Activated CD8-positive, alpha-beta memory T cell treated with anti-CD3 and anti-CD28 coated beads, Interleukin-2, amount 10 ng/mL, durations not matched to agents 7 days and 5 days (primary cell): Measurements from ENCODE around the gene ADSS1. TPM values are rescaled to one million over a fixed set of nuclear protein-coding genes. Genes with fewer than 3 reads are reported as not detected.

Experiments
- ATAC-seq: fragments of 150-1000 bp; cut with Tn5 transposase; one replicate; pipeline ENCODE4 v1.10.0; 2021; ENCODE audit warnings: moderate library complexity
- CTCF ChIA-PET: fragments of 350-600 bp; sonication (Branson Sonifier 250); formaldehyde crosslinking; loops from one replicate; lab custom pipeline; 2021; ENCODE audit warnings: antibody characterized with exemption; lab: Charles Lee
- DNase-seq: peaks from one replicate; pipeline ENCODE4 v3.0.0-alpha.2; 2020
- H3K27ac Mint-ChIP-seq: one replicate; pipeline ENCODE4 v1.8.0; 2021; ENCODE audit warnings: mild to moderate bottlenecking, mixed read lengths
- H3K27me3 Mint-ChIP-seq: one replicate; pipeline ENCODE4 v1.8.0; 2021; ENCODE audit warnings: mixed read lengths
- H3K36me3 Mint-ChIP-seq: one replicate; pipeline ENCODE4 v1.8.0; 2021; ENCODE audit warnings: mild to moderate bottlenecking, mixed read lengths
- H3K4me1 Mint-ChIP-seq: one replicate; pipeline ENCODE4 v1.8.0; 2021; ENCODE audit warnings: mixed read lengths
- H3K4me3 Mint-ChIP-seq: one replicate; pipeline ENCODE4 v1.8.0; 2021; ENCODE audit warnings: mild to moderate bottlenecking, moderate library complexity, mixed read lengths
- H3K9me3 Mint-ChIP-seq: one replicate; pipeline ENCODE4 v1.8.0; 2022; ENCODE audit warnings: low read depth, mixed read lengths
- total RNA-seq, 2 experiments: library from RNA; stranded (reverse); gene quantifications; one replicate each; pipeline ENCODE4 v1.2.3, GENCODE V29; 2021

The ADSS1 gene
- total RNA-seq, 2 experiments from 2014 or later, result 2.5 to 3.5 TPM

GRCh38 chr14:104771918-104772706 lies 48.1 kb downstream of the ADSS1 start:
- Mint-ChIP-seq H3K27me3 (no peaks in the 10 kb centered on the region), H3K27ac (no peak overlapping the region), H3K4me3 (no peak overlapping the region), H3K9me3 (no peaks in the 10 kb centered on the region), H3K4me1 (peaks cover 5% of the 10 kb centered on the region), H3K36me3 (peaks cover 46% of the 10 kb centered on the region)
- ATAC-seq, result no peak
- CTCF ChIA-PET, result interaction anchor here (6.3 kb wide), 1 partner anchor 55 kb away, joined by 124 read pairs; no protein-coding TSS in a partner anchor
- DNase-seq, result no peak

- Mint-ChIP-seq H3K27ac (no peak overlapping the region), H3K9me3 (no peaks in the 10 kb centered on the region), H3K27me3 (no peaks in the 10 kb centered on the region), H3K4me3 (no peak overlapping the region), H3K4me1 (peaks cover 5% of the 10 kb centered on the region), H3K36me3 (peaks cover 49% of the 10 kb centered on the region)
- no peak for DNase-seq
- CTCF ChIA-PET, result no interaction called here
- ATAC-seq, result no peak
Measured at GRCh38 chr14:104772707-104773504, 48.9 kb downstream of the ADSS1 start.

- no peak for ATAC-seq
- H3K36me3 Mint-ChIP-seq, result peaks cover 49% of the 10 kb centered on the region
- CTCF ChIA-PET, result no interaction called here
Measured at GRCh38 chr14:104773505-104774452, 49.8 kb downstream of the ADSS1 start.

GRCh38 chr14:104774453-104775072 lies 50.5 kb downstream of the ADSS1 start:
- H3K4me3 Mint-ChIP-seq, result no peak overlapping the region
- H3K36me3 Mint-ChIP-seq, result peaks cover 49% of the 10 kb centered on the region
- H3K9me3 Mint-ChIP-seq, result no peaks in the 10 kb centered on the region
- DNase-seq (no peak), ATAC-seq (no peak)
- H3K27ac Mint-ChIP-seq, result no peak overlapping the region
- H3K27me3 Mint-ChIP-seq, result no peaks in the 10 kb centered on the region
- H3K4me1 Mint-ChIP-seq, result no peaks in the 10 kb centered on the region
- CTCF ChIA-PET, result interaction anchor here (0.7 kb wide), 1 partner anchor 52 kb away, joined by 4 read pairs; no protein-coding TSS in a partner anchor

More at GRCh38 chr14:104773505-104774452, 49.8 kb downstream of the ADSS1 start:
- no peak overlapping the region for H3K27ac Mint-ChIP-seq
- peaks cover 1% of the 10 kb centered on the region for H3K4me1 Mint-ChIP-seq
- no peaks in the 10 kb centered on the region for H3K27me3 Mint-ChIP-seq
- no peaks in the 10 kb centered on the region for H3K9me3 Mint-ChIP-seq
- no peak for DNase-seq
- no peak overlapping the region for H3K4me3 Mint-ChIP-seq

GRCh38 chr14:104775073-104775489 lies 51.1 kb downstream of the ADSS1 start:
- no peak for ATAC-seq
- CTCF ChIA-PET, result interaction anchor here (0.7 to 1.1 kb wide), 2 partner anchors 51 kb away, joined by 4 to 5 read pairs; no protein-coding TSS in a partner anchor
- Mint-ChIP-seq H3K36me3 (peaks cover 46% of the 10 kb centered on the region), H3K4me1 (no peaks in the 10 kb centered on the region), H3K9me3 (no peaks in the 10 kb centered on the region), H3K4me3 (no peak overlapping the region), H3K27ac (no peak overlapping the region), H3K27me3 (no peaks in the 10 kb centered on the region)
- DNase-seq, result no peak

DNA sequence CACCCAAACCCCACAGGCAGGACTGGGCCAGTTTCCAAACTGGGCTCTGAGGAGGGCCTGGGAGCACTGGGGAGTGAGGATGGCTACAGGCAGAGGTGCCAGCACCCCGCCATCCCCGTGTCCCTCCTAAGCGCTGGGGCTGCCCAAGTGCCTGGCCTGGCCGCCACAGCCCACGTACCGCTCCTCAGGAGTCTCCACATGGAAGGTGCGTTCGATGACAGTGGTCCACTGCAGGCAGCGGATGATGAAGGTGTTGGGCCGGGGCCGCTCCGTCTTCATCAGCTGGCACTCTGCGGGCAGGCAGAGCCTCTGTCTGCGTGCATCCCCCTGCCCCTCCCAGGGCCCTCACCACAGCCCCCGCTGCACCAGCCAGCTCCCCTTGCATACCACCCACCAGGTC lies 52.5 kb downstream of the ADSS1 start:
- DNase-seq (no peak), ATAC-seq (no peak)
- peaks cover 34% of the 10 kb centered on the region for H3K36me3 Mint-ChIP-seq
- no peak overlapping the region for H3K27ac Mint-ChIP-seq
- CTCF ChIA-PET, result interaction anchor here (1.0 kb wide), 1 partner anchor 8 kb away, joined by 4 read pairs; no protein-coding TSS in a partner anchor
- H3K4me1 Mint-ChIP-seq, result no peaks in the 10 kb centered on the region
- H3K27me3 Mint-ChIP-seq, result no peaks in the 10 kb centered on the region
- no peaks in the 10 kb centered on the region for H3K9me3 Mint-ChIP-seq
- H3K4me3 Mint-ChIP-seq, result no peak overlapping the region

DNA sequence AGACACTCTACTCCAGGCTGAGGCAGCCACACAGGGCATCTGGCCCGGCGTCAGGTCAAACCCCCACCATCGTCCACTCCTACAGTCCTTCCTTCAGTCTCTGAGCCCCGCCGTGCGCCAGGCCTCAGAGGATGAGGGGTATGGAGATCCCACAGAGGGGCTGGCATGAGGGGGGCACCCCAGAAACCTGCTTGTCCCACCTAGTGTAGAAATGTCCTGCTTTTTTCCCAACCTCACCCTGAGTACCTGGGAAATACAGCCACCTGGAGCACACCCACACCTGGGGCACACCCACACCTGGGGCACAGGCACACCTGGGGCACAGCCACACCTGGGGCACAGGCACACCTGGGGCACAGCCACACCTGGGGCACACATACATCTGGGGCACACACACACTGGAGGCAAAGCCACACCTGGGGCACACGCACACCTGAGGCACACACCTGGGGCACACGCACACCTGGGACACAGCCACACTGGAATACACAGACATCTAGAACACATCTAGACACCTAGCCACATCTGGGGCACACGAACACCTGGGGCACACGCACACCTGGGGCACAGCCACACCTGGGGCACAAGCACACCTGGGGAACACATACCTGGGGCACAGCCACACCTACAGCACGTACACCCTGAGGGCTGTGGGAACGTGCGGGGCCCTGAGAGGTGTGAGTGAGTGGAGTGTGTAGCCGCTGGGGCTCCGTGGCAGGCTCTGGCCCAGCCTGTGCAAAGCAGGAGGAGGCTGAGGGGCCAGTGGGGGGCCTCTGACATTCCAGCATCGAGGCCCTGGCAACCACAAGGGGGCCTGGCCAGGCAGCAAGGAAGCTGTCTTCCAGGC lies 53.2 kb downstream of the ADSS1 start:
- DNase-seq (no peak), ATAC-seq (no peak)
- Mint-ChIP-seq H3K36me3 (peaks cover 27% of the 10 kb centered on the region), H3K9me3 (no peaks in the 10 kb centered on the region), H3K4me3 (no peak overlapping the region), H3K4me1 (no peaks in the 10 kb centered on the region), H3K27ac (no peak overlapping the region), H3K27me3 (no peaks in the 10 kb centered on the region)
- CTCF ChIA-PET, result interaction anchor here (0.7 to 1.0 kb wide), 2 partner anchors 9 kb away, joined by 3 to 4 read pairs; no protein-coding TSS in a partner anchor

GRCh38 chr14:104777808-104778249 lies 53.8 kb downstream of the ADSS1 start:
- ATAC-seq (no peak), DNase-seq (no peak)
- H3K4me1 Mint-ChIP-seq, result no peaks in the 10 kb centered on the region
- peaks cover 21% of the 10 kb centered on the region for H3K36me3 Mint-ChIP-seq
- no peak overlapping the region for H3K4me3 Mint-ChIP-seq
- no peaks in the 10 kb centered on the region for H3K27me3 Mint-ChIP-seq
- CTCF ChIA-PET, result interaction anchor here (0.7 kb wide), 1 partner anchor 8 kb away, joined by 3 read pairs; no protein-coding TSS in a partner anchor
- no peak overlapping the region for H3K27ac Mint-ChIP-seq
- no peaks in the 10 kb centered on the region for H3K9me3 Mint-ChIP-seq

DNA sequence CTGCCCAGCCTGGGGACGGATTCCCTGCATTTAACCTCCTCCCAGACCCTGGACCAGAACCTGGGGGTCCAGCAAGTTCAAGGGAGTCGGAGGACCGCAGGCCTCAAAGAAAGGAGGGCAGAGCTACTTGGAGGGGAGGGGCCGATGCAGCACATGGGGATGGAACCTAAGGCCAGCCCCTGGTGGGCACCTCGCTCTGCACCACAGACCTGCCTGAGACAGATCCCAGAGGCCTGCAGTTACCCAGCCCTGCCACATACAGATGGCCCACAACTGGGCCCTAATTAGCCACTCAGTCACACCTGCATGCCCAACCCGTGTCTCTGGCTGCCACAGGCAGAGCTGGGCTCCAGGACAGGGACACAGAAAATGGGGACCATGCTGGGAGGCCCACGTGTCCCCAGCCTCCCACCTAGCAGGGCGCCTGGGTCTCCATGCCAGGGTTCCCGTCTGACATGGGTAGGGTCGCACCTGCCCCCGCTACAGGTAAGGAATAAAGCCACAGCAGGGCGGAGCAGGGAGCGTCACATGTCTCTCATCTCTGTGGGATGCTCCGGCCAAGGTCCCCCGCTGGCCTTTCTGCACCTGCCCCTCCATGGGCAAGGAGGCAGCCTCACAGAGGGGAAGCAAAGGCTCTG lies 54.8 kb downstream of the ADSS1 start:
- no peaks in the 10 kb centered on the region for H3K9me3 Mint-ChIP-seq
- ATAC-seq (no peak), DNase-seq (no peak)
- no peaks in the 10 kb centered on the region for H3K27me3 Mint-ChIP-seq
- CTCF ChIA-PET, result interaction anchor here (1.2 kb wide), 1 partner anchor 12 kb away, joined by 3 read pairs; no protein-coding TSS in a partner anchor
- H3K36me3 Mint-ChIP-seq, result peaks cover 15% of the 10 kb centered on the region
- no peaks in the 10 kb centered on the region for H3K4me1 Mint-ChIP-seq
- H3K4me3 Mint-ChIP-seq, result no peak overlapping the region
- H3K27ac Mint-ChIP-seq, result no peak overlapping the region

- Mint-ChIP-seq H3K4me3 (no peak overlapping the region), H3K27me3 (no peaks in the 10 kb centered on the region), H3K4me1 (no peaks in the 10 kb centered on the region), H3K9me3 (no peaks in the 10 kb centered on the region), H3K36me3 (peaks cover 13% of the 10 kb centered on the region), H3K27ac (no peak overlapping the region)
- CTCF ChIA-PET, result interaction anchor here (1.2 kb wide), 1 partner anchor 13 kb away, joined by 3 read pairs; no protein-coding TSS in a partner anchor
- DNase-seq, result no peak
- ATAC-seq, result no peak
Measured at GRCh38 chr14:104779776-104780512, 55.9 kb downstream of the ADSS1 start.
